ENCODE measurements around the gene EHBP1.

- TF ChIP-seq CTCF (IDR thresholded peaks at IDR 0.05) (no peak), POLR2A (IDR thresholded peaks at IDR 0.05) (no peak)
These were observed 207.8 kb downstream of the EHBP1 start for GRCh38 chr2:62913311-62913710.
